GM21447 (cell line): ENCODE data around the gene TMEM163.
"Not testable (repeated sequence)": the region's sequence is repeated elsewhere in the genome, so short reads cannot be mapped to it uniquely, and the experiment has no call there.

Experiments
- ATAC-seq: cut with Tn5 transposase; IDR thresholded peaks from one replicate; pipeline ENCODE4 v1.9.1; 2021; ENCODE audit not compliant: unreplicated experiment

The TMEM163 gene

GRCh38 chr2:134724341-134724740, 5.5 kb upstream of the TMEM163 start:
- ATAC-seq, result no peak

DNA sequence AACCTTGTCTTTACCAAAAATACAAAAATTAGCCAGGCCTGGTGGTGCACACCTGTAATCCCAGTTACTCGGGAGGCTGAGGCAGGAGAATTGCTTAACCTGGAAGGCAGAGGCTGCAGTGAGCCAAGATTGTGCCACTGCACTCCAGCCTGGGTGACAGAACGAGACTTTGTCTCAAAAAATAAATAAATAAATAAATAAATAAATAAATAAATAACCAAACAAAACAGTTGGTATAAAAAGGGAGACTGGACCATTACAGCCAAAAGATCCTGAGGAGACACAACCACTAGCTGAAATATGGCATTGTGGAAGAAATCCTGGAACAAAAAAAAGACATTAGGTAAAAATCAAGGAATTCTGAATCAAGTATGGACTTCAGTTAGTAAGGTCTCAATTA, 4.9 kb upstream of the TMEM163 start:
- ATAC-seq, result not testable (repeated sequence)

DNA sequence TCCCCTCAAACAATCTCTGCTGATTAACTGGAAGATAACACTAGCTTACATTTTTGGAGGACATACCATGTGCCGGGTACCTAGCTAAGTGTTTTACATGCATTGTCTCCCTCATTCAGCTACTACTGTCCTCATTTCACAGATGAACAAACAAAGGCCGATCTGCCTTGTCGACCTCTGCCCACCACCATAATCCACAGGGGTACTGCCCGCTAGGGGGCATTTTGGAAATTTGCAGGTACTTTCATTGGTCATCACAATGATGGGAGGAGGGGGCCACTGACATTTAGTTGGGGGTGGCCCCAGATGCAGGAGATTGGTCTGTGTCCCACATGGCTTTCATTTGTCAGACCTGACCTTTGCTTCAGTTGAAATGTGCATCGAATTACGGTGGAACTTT, 3.9 kb upstream of the TMEM163 start:
- no peak for ATAC-seq

DNA sequence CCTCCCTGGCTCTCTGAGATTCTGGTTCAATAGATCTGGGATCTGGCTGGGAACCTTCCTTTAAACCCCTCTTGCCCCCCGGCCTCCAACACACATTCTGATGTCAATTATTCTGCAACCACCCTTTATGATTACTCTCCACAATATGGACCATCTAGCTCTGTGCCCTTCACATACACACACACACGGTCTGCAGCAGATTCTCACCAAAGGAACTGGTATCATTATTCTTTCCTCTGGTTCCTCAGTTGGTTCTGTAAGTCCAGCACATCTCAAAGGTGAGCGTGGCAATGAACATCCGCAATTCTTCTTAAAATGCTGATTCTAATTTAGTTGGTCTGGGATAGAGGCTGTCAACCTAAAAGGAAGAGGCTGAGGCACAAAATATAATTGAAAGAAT, 2.8 kb upstream of the TMEM163 start:
- ATAC-seq, result no peak

DNA sequence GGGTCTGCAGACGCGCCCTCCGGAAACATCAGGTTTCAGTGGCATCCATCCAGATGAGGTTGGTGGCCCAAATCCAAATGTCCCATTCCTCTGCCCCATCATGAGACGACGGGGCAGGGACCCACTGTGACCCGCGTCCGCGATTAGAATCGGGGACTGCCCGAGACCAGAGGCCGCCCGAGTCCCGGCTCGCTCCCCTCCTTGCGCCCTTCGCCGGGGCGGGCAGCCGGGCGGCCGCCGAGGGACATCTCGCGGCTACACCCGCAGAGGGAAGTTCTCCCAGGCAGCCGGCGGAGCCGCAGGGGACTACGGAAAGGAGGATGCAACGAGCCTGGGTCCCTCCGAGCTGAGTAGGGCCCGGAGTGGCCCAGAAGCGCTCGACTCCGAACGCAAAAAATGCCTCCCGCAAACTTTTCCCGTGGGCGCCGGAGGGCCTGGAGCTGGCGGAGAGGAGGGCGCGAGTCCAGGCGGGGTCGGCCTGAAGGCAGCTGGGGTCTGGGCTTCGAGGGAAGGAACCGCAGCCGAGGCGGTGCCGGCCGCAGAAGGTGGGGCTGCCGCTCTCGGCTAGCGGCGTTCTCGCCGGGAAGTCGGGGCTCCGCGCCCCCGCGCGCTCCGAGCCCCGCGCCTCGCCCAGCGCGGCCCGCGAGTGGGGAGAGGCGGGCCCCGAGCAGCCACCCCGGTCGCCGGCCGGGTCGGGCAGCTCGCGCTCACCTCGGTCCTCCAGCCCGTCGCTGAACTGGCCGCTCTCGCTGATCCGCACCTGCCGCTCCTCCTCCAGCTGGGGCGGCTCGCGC, 580 bp downstream of the TMEM163 start:
- ATAC-seq, result no peak

DNA sequence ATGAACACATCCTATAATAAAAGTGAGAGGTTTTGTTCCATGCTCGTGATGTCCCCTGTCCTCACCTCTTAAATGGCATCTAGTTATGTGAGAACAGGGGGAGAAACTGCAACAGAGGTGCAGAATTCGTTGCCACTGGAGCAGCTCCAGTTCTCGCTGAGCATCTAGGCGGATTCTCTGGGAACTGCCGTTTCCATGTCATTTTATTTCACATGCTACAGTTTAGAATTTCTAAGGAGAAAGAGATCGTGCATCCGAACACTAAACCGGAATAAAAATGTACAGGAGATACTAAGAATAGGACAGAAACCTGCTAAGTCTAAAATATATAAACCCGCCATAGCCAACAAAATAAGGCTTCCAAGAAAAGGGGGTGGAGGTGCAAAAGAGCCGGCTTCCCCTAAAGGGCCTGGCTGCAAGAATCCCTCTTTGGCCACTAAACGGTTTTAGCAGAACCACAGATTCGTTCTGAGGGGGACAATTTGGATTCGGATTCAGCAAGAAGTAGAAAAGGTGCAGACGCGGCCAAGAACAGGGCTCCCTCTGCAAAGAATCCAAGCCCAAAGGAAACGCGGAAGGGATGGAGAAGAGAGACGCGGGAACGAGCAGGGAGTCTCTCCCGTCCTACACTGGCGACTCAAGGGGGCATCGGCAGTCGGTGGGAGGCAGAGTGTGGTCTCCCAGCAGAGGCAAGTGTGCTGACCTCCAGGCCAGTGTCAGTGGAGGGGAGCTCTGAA, 1.3 kb downstream of the TMEM163 start:
- ATAC-seq, result no peak

GRCh38 chr2:134716721-134717243, 2.0 kb downstream of the TMEM163 start:
- no peak for ATAC-seq

DNA sequence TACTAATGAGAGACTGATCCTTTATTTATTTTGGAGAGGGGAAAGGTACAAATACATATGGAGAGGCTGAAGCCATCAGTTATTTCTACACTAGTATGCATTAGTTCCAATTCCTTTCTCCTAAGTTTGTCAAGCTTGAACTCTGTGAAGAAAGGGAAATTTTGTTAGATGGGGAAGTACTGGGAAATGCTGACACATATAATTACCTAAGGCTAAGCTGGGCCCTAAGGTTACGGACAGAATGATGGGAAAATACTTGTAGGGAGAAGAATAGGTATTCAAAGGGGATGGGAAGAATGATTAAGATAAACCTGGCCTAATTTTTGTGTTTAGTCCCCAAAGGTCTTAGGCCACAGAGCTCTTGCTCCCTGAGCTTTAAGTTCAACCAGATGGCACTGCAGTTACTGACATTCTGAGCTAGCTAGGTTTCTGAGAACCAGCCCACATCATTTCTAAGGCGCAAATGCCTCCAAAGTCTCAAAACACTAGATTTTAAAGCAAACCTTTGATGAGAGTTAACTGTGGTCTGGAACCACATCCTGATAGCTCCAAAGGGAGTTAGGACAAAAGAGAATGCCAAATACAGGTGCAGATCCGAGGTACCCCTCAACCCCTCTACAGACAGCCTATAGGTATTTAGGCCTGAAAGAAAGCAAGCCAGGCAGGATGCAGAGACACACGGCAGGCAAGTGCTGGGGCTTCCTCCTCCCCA, 2.7 kb downstream of the TMEM163 start:
- no peak for ATAC-seq

DNA sequence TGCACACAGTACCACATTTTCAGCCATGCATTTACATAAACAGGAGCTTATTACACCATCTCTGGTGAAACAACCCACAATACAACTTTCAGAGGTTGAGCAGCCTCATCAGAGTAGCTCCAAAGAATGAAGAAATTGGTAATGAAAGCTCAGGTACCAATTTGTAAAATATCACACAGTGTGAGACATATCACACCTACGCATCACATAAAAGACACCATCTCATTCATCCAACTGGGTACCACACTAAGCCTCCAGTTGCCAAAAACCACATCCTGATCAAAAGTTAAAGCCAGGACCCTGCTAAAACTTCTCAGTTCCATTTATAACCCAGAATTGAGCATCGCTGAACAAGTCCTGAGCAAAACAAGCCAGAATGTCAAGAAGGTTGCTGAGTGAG, 4.6 kb downstream of the TMEM163 start:
- ATAC-seq, result no peak

- no peak for ATAC-seq
These were observed 5.2 kb downstream of the TMEM163 start for GRCh38 chr2:134713606-134714005.

- ATAC-seq, result no peak
These were observed 5.6 kb downstream of the TMEM163 start for GRCh38 chr2:134713176-134713575.

- ATAC-seq, result no peak
These were observed 6.1 kb downstream of the TMEM163 start for GRCh38 chr2:134712736-134713135.

GRCh38 chr2:134712299-134712698, 6.5 kb downstream of the TMEM163 start:
- ATAC-seq, result no peak

DNA sequence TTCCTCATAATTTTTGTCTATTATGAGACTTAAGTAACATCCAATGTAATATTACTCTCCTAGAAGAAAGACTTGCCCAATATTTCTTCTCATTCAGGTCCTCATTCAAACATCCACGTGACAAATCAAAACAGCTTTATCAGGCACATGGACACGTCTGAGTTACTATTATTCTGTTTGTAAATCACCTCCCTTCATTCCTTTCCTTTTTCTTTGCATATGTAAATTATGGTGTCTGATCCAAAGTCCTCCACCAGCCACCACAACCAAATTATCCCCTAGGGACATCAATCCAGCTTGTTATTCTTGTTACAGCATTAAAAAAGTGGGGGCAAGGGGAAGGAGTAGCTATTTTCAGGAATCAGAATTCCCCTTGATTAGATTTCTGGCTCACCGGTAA, 7.1 kb downstream of the TMEM163 start:
- ATAC-seq, result no peak

GRCh38 chr2:134707330-134707676, 11.5 kb downstream of the TMEM163 start:
- no peak for ATAC-seq

- no peak for ATAC-seq
These were observed 12.0 kb downstream of the TMEM163 start for GRCh38 chr2:134706587-134707329.

- no peak for ATAC-seq
These were observed 12.8 kb downstream of the TMEM163 start for GRCh38 chr2:134705861-134706586.

GRCh38 chr2:134704173-134704572, 14.6 kb downstream of the TMEM163 start:
- ATAC-seq, result no peak

GRCh38 chr2:134703426-134703825, 15.4 kb downstream of the TMEM163 start:
- no peak for ATAC-seq

DNA sequence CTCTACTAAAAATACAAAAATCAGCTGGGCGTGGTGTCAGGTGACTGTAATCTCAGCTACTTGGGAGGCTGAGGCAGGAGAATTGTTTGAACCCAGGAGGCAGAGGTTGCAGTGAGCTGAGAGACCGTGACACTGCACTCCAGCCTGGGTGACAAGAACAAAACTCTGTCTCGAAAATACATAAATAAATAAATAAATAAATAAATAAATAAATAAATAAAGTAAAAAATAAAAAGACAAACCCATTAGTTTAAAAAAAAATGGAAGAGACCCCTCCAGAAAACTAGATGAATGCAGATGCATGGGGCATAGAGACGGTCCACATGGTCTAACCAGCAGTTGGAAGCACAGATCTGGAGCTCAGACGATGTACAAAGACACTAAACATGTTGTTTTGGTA, 18.1 kb downstream of the TMEM163 start:
- no peak for ATAC-seq
